ENCODE results near the gene SSX2IP. TPM values are rescaled to one million over a fixed set of nuclear protein-coding genes. Genes with fewer than 3 reads are reported as not detected.

The SSX2IP gene
- total RNA-seq, 2 experiments from 2014 or later = 5.5 to 6.0 TPM

- no peak overlapping the region for H3K27ac Mint-ChIP-seq
- ChIA-PET POLR2A (no interaction called here), CTCF (interaction anchor here (0.7 kb wide), 1 partner anchor 19 kb away, joined by 3 read pairs; no protein-coding TSS in a partner anchor)
- Histone ChIP-seq H3K36me3 (ENCODE audit: insufficient read depth, low read length) (no peaks in the 10 kb centered on the region), H3K4me3 (ENCODE audit: low read length) (no peak overlapping the region), H3K4me1 (ENCODE audit: insufficient read depth, low read length) (no peaks in the 10 kb centered on the region), H3K27ac (ENCODE audit: low read depth in 1 of 2, low read length in 2 of 2) (no peak overlapping the region), H3K9me3 (ENCODE audit: control insufficient read depth in 1 of 2, insufficient read depth in 1 of 2, low read length in 2 of 2) (no peaks in the 10 kb centered on the region), H3K27me3 (ENCODE audit: control insufficient read depth in 1 of 2, insufficient read depth in 2 of 2, low read length in 2 of 2) (no peaks in the 10 kb centered on the region)
- no peak overlapping the region for H3K4me3 Mint-ChIP-seq
- no peaks in the 10 kb centered on the region for H3K9me3 Mint-ChIP-seq
- intact Hi-C loops (cut with DNase I, micrococcal nuclease) = no loop called here
- no peak for DNase-seq
- H3K4me1 Mint-ChIP-seq (ENCODE audit: low read depth) = no peaks in the 10 kb centered on the region
- no peaks in the 10 kb centered on the region for H3K36me3 Mint-ChIP-seq (ENCODE audit: low read depth)
- H3K27me3 Mint-ChIP-seq = no peaks in the 10 kb centered on the region
- no peak for TF ChIP-seq CTCF (IDR thresholded peaks at IDR 0.05)
- no peak for ATAC-seq (ENCODE audit: poor library complexity)
Measured at GRCh38 chr1:84711121-84711520, 20.9 kb upstream of the SSX2IP start.

- H3K4me1 Mint-ChIP-seq (ENCODE audit: low read depth) = no peaks in the 10 kb centered on the region
- intact Hi-C loops (cut with DNase I, micrococcal nuclease) = no loop called here
- no peak for TF ChIP-seq CTCF (IDR thresholded peaks at IDR 0.05)
- no peak overlapping the region for H3K27ac ChIP-seq (ENCODE audit: low read depth in 1 of 2, low read length in 2 of 2)
- no peak for DNase-seq
- no peak overlapping the region for H3K4me3 Mint-ChIP-seq
- no peaks in the 10 kb centered on the region for H3K9me3 Mint-ChIP-seq
- peaks cover 0 to 5% of the 10 kb centered on the region in 2 experiments for H3K27me3 ChIP-seq (ENCODE audit: control insufficient read depth in 1 of 2, insufficient read depth in 2 of 2, low read length in 2 of 2)
- POLR2A ChIA-PET = no interaction called here
- CTCF ChIA-PET = no interaction called here
- H3K36me3 ChIP-seq (ENCODE audit: insufficient read depth, low read length) = no peaks in the 10 kb centered on the region
- ATAC-seq (ENCODE audit: poor library complexity) = no peak
- H3K4me1 ChIP-seq (ENCODE audit: insufficient read depth, low read length) = no peaks in the 10 kb centered on the region
- no peak overlapping the region for H3K4me3 ChIP-seq (ENCODE audit: low read length)
- H3K27me3 Mint-ChIP-seq = peaks cover under 1% of the 10 kb centered on the region
- no peak overlapping the region for H3K27ac Mint-ChIP-seq
- H3K36me3 Mint-ChIP-seq (ENCODE audit: low read depth) = no peaks in the 10 kb centered on the region
- H3K9me3 ChIP-seq (ENCODE audit: control insufficient read depth in 1 of 2, insufficient read depth in 1 of 2, low read length in 2 of 2) = no peaks in the 10 kb centered on the region
Measured at GRCh38 chr1:84709131-84709530, 18.9 kb upstream of the SSX2IP start.

- intact Hi-C loops (cut with DNase I, micrococcal nuclease) = no loop called here
- Histone ChIP-seq H3K4me3 (ENCODE audit: low read length) (no peak overlapping the region), H3K36me3 (ENCODE audit: insufficient read depth, low read length) (no peaks in the 10 kb centered on the region), H3K27me3 (ENCODE audit: control insufficient read depth in 1 of 2, insufficient read depth in 2 of 2, low read length in 2 of 2) (peaks cover 0 to 5% of the 10 kb centered on the region in 2 experiments), H3K27ac (ENCODE audit: low read depth in 1 of 2, low read length in 2 of 2) (no peak overlapping the region), H3K4me1 (ENCODE audit: insufficient read depth, low read length) (no peaks in the 10 kb centered on the region), H3K9me3 (ENCODE audit: control insufficient read depth in 1 of 2, insufficient read depth in 1 of 2, low read length in 2 of 2) (no peaks in the 10 kb centered on the region)
- peaks cover 8% of the 10 kb centered on the region for H3K27me3 Mint-ChIP-seq
- H3K27ac Mint-ChIP-seq = no peak overlapping the region
- no peak overlapping the region for H3K4me3 Mint-ChIP-seq
- no peaks in the 10 kb centered on the region for H3K4me1 Mint-ChIP-seq (ENCODE audit: low read depth)
- ChIA-PET POLR2A (no interaction called here), CTCF (interaction anchor here (1.0 kb wide), 1 partner anchor 13 kb away, joined by 3 read pairs; no protein-coding TSS in a partner anchor)
- TF ChIP-seq CTCF (IDR thresholded peaks at IDR 0.05) = no peak
- no peaks in the 10 kb centered on the region for H3K9me3 Mint-ChIP-seq
- DNase-seq = no peak
- H3K36me3 Mint-ChIP-seq (ENCODE audit: low read depth) = no peaks in the 10 kb centered on the region
- ATAC-seq (ENCODE audit: poor library complexity) = no peak
Measured at GRCh38 chr1:84708031-84708430, 17.8 kb upstream of the SSX2IP start.
